K562 (cell line): Measurements from ENCODE around the gene ZBTB20. TPM values are rescaled to one million over a fixed set of nuclear protein-coding genes. Genes with fewer than 3 reads are reported as not detected.

ENCODE experiments used
- ATAC-seq: fragments of 200-7000 bp; cut with Tn5 transposase; 3 replicates; pipeline ENCODE4 v1.9.1; 2020; ENCODE audit warnings: moderate library complexity
- BruUV-seq: library from RNA; stranded (reverse); fragments of 400-500 nt; replicated peaks from 2 replicates; lab custom pipeline; 2021; lab: Mats Ljungman, UMichigan
- CTCF ChIA-PET: fragments of 300-600 bp; formaldehyde crosslinking; extraction: SDS; loops from one replicate; lab custom pipeline; 2021; ENCODE audit warnings: low intra/inter-chr PET ratio; lab: Yijun Ruan, JAX
- POLR2A ChIA-PET: fragments of 300-600, 350-650 bp; sonication (Branson Sonifier 250); formaldehyde crosslinking; extraction: SDS; loops from one replicate; lab custom pipeline; 2021; ENCODE audit warnings: antibody characterized with exemption, inconsistent platforms; lab: Yijun Ruan, JAX
- DNase-seq, 4 experiments: peaks; one replicate each; pipeline versions ENCODE4 v3.0.0 to v3.0.0-alpha.2; 2011 to 2018; ENCODE audit warnings: low spot score in 3 of 4, mixed read lengths in 3 of 4; ENCODE audit errors: extremely low read depth in 1 of 4
- FAIRE-seq: peaks from 2 replicates; lab custom pipeline; 2011; peaks lifted over from hg19 to GRCh38; lab: Jason Lieb, UNC
- H2AFZ ChIP-seq: 2 replicates; pipeline ENCODE4 v1.6.0; 2011; ENCODE audit warnings: low read depth, low read length, control low read depth, inconsistent platforms
- H3K27ac ChIP-seq: fragments of 200-600 bp; 3 replicates; pipeline ENCODE4 v1.8.0; 2011; ENCODE audit warnings: low read depth, mild to moderate bottlenecking, control low read depth, inconsistent platforms, low read length, moderate library complexity, mixed read lengths; ENCODE audit errors: extremely low read depth
- H3K27me3 ChIP-seq, 2 experiments: fragments of 300-600 bp in 1 of 2; 2 replicates in 1 of 2; 3 replicates in 1 of 2; pipeline versions ENCODE4 v1.6.0 to v1.8.0; 2011; ENCODE audit warnings: inconsistent platforms in 2 of 2, low read length in 2 of 2, mild to moderate bottlenecking in 1 of 2, mixed read lengths in 1 of 2, moderate library complexity in 1 of 2; ENCODE audit not compliant: control insufficient read depth in 2 of 2, insufficient read depth in 2 of 2
- H3K36me3 ChIP-seq: fragments of 300-600 bp; 3 replicates; pipeline ENCODE4 v1.8.0; 2011; ENCODE audit warnings: mild to moderate bottlenecking, low read length, inconsistent platforms; ENCODE audit not compliant: control insufficient read depth, insufficient read depth
- H3K4me1 ChIP-seq, 2 experiments: fragments of 200-600 bp in 1 of 2; replicated peaks in 1 of 2; 2 replicates in 1 of 2; 3 replicates in 1 of 2; pipeline versions ENCODE4 v1.5.1 to v1.8.0; 2011; ENCODE audit warnings: inconsistent platforms in 2 of 2, low read length in 2 of 2, mild to moderate bottlenecking in 1 of 2, mixed read lengths in 1 of 2, moderate library complexity in 1 of 2; ENCODE audit not compliant: control insufficient read depth in 2 of 2, insufficient read depth in 2 of 2
- H3K4me2 ChIP-seq: 2 replicates; pipeline ENCODE4 v1.6.1; 2011; ENCODE audit warnings: low read length, control low read depth, inconsistent platforms, mixed read lengths; ENCODE audit not compliant: insufficient read depth
- H3K4me3 ChIP-seq: fragments of 200-600 bp; sonication (generic), shearing (Covaris generic); 2 replicates; pipeline ENCODE4 v1.5.1; 2016; ENCODE audit warnings: control low read depth, inconsistent platforms
- H3K79me2 ChIP-seq: fragments of 200-600 bp; 3 replicates; pipeline ENCODE4 v1.8.0; 2011; ENCODE audit warnings: low read length, inconsistent platforms; ENCODE audit not compliant: control insufficient read depth, insufficient read depth
- H3K9ac ChIP-seq, 2 experiments: 2 replicates each; pipeline versions ENCODE4 v1.6.0 to v1.6.1; 2011; ENCODE audit warnings: low read depth in 2 of 2, low read length in 2 of 2, control low read depth in 1 of 2, inconsistent platforms in 1 of 2, mild to moderate bottlenecking in 1 of 2, mixed read lengths in 1 of 2; ENCODE audit not compliant: insufficient read depth in 1 of 2
- H3K9me1 ChIP-seq: one replicate; pipeline ENCODE4 v1.6.0; 2011; ENCODE audit warnings: inconsistent platforms, mild to moderate bottlenecking, low read length, moderate library complexity; ENCODE audit not compliant: control insufficient read depth, insufficient read depth
- H3K9me3 ChIP-seq: replicated peaks from 2 replicates; pipeline ENCODE4 v1.5.1; 2011; ENCODE audit warnings: low read depth, low read length, inconsistent platforms; ENCODE audit not compliant: control insufficient read depth, insufficient read depth
- H4K20me1 ChIP-seq: replicated peaks from 2 replicates; pipeline ENCODE4 v1.6.1; 2011; ENCODE audit warnings: low read length, inconsistent platforms, mixed read lengths; ENCODE audit not compliant: control insufficient read depth, insufficient read depth
- CEBPZ ChIP-seq: fragments of 150-350 bp; IDR thresholded peaks from 2 replicates; pipeline ENCODE4 v1.6.1; 2014; ENCODE audit warnings: low read depth, mild to moderate bottlenecking, low read length, borderline replicate concordance
- HNRNPUL1 ChIP-seq: fragments of 200-400 bp; formaldehyde crosslinking; IDR thresholded peaks from 2 replicates; pipeline ENCODE4 v1.6.1; 2017; ENCODE audit warnings: low read length
- MXI1 ChIP-seq: IDR thresholded peaks from 2 replicates; pipeline ENCODE4 v1.6.1; 2011; ENCODE audit warnings: low read depth, mild to moderate bottlenecking, improper control_type of control experiment, low read length
- REST ChIP-seq, 2 experiments: fragments of 450-650 bp; formaldehyde crosslinking in 1 of 2; IDR thresholded peaks; 2 replicates each; pipeline versions ENCODE4 v1.4.0 to v1.6.1; 2014 to 2020; ENCODE audit warnings: mild to moderate bottlenecking in 2 of 2, borderline replicate concordance in 1 of 2, low read depth in 1 of 2
- WGBS: fragments of 100-300 bp; shearing (Covaris generic); methylation state at CpG from one replicate; pipeline ENCODE4 v1.1.6; 2016; ENCODE audit warnings: low coverage, mixed read lengths; ENCODE audit not compliant: insufficient coverage; ENCODE audit errors: missing lambda C conversion rate; 5-methylcytosine and 5-hydroxymethylcytosine counted together
- in situ Hi-C: fragments of 300-500 bp; cut with MboI; formaldehyde crosslinking; loops from 4 replicates; pipeline ENCODE4 v1.15.0; 2018; ENCODE audit warnings: inconsistent platforms, mixed read lengths
- intact Hi-C: fragments of 100-400 bp; cut with micrococcal nuclease; formaldehyde crosslinking; loops from 2 replicates; pipeline ENCODE4 v1.14.2; 2022
- polyA plus RNA-seq, 8 experiments: library from polyadenylated mRNA; depleted of rRNA in 4 of 8; stranded (reverse) in 5 of 8; unstranded in 3 of 8; fragments of >200 nt; fragmentation: Nextera tagmentation in 2 of 8; fragmentation: Illumina TruSeq in 1 of 8; extraction: Ambion mirVana in 2 of 8; extraction: Trizol in 1 of 8; gene quantifications; 2 replicates each; pipeline versions ENCODE4 v1.2.1 to v1.2.3, GENCODE V29; 2011 to 2014; ENCODE audit warnings: inconsistent platforms in 1 of 8, missing spikeins in 1 of 8
- total RNA-seq, 7 experiments: library from RNA; depleted of rRNA in 6 of 7; stranded (reverse); fragments of >200 nt in 6 of 7; fragmentation: Illumina TruSeq in 2 of 7; extraction: Trizol in 2 of 7; gene quantifications; 2 replicates each; pipeline versions ENCODE4 v1.2.1 to v1.2.3, GENCODE V29; 2011 to 2021; ENCODE audit warnings: low replicate concordance in 1 of 7

Gene ZBTB20
- total and polyA plus RNA-seq, 9 of the 15 experiments (the other 6 are each of a cell fraction or from before 2014, with no cell fraction given): 0.17 to 1.7 (median 0.45) TPM

DNA sequence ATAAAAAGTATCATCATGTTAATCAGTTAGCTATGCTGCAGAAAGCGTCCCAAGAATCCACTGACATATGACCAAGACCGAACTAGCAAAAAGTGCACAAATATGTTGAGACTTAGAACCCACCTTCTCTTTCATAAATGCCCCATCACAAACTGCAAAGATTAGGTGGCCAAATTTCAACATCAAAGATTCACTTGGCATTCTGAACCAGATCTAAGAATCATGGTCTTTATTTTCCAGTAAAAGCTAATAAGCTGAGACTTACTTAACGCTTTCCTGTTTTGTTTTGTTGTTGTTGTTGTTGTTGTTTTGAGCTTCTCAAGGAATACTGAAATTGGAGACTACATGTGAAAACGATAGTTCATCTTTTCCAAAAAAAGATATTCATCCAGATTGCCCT, 62.4 kb downstream of the ZBTB20 start:
- no peaks in the 10 kb centered on the region for H3K36me3 ChIP-seq
- DNase-seq: no peak
- H3K4me2 ChIP-seq: no peak overlapping the region
- no peak overlapping the region for H3K4me3 ChIP-seq
- no peak overlapping the region for H2AFZ ChIP-seq
- H3K9me3 ChIP-seq: no peaks in the 10 kb centered on the region
- in situ Hi-C loops: no loop called here
- H3K27ac ChIP-seq: no peak overlapping the region
- H3K4me1 ChIP-seq: no peaks in the 10 kb centered on the region
- H3K9ac ChIP-seq: no peak overlapping the region
- H3K9me1 ChIP-seq: no peaks in the 10 kb centered on the region
- ChIA-PET POLR2A (interaction anchor here (0.6 kb wide), 1 partner anchor 790 kb away, joined by 3 read pairs; no protein-coding TSS in a partner anchor), CTCF (no interaction called here)
- H3K27me3 ChIP-seq: no peaks in the 10 kb centered on the region
- intact Hi-C loops: loop anchor here (10.0 kb wide), 1 partner anchor 260 kb away; no protein-coding TSS in a partner anchor
- FAIRE-seq: no peak
- H4K20me1 ChIP-seq: no peaks in the 10 kb centered on the region
- BruUV-seq: no TSS peak
- no peak for ATAC-seq
- 51% methylated on average over 4 of the region's 4 CpGs for WGBS
- H3K79me2 ChIP-seq: no peaks in the 10 kb centered on the region
- TF ChIP-seq REST (IDR thresholded peaks at IDR 0.05; ENCODE audit: borderline replicate concordance): no peak
- TF ChIP-seq REST (CRISPR knock-in tag; IDR thresholded peaks at IDR 0.05; ENCODE audit: low read depth): no peak
- TF ChIP-seq CEBPZ: no peak
- TF ChIP-seq HNRNPUL1: no peak
- no peak for TF ChIP-seq MXI1
